ENCODE results near the gene PP2D1.

- TF ChIP-seq EZH2 (IDR thresholded peaks at IDR 0.05), result no peak
- TF ChIP-seq POLR2AphosphoS5 (IDR thresholded peaks at IDR 0.05; ENCODE audit: borderline replicate concordance, low read depth, low read length), result no peak
- TF ChIP-seq FOXP2 (optimal IDR thresholded peaks at IDR 0.05; ENCODE audit: control extremely low read depth, extremely low read length, insufficient read depth), result no peak
These were observed 64.4 kb downstream of the PP2D1 start for GRCh38 chr3:19947549-19948225.
